ENCODE results near the gene KCNG3.

The KCNG3 gene

GRCh38 chr2:42486145-42486906, 7.5 kb downstream of the KCNG3 start:
- no peak for DNase-seq (ENCODE audit: low read depth)

- DNase-seq (ENCODE audit: low read depth): no peak
Observed at GRCh38 chr2:42480402-42480801, 13.4 kb downstream of the KCNG3 start.

DNA sequence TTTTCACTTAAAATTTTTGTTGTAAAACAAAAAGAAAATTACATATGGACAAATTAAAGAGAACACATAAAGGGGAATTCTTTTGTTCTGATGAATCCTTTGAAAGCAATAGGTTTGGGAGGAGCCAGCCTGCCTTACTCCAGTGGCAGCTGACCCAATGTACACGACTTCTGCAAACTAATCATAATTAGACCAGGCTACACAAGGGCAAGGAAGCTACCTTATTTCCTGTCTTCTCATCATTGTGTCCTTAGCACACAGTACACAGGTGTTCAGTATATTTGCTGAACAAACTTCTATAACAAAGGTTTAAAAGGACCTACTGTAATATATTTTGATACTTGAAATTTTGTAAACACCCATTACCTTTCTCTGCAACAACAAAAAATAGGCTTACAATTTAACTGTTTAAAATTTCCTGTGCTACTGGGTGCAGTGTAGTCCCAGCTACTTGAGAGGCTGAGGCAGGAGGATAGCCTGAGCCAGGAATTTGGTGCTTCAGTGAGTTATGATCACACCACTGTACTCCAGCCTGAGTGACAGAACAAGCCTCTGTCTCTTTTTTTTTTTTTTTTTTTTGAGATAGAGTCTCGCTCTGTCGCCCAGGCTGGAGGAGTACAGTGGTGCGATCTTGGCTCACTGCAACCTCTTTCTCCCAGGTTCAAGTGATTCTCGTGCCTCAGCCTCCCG, 18.9 kb downstream of the KCNG3 start:
- no peak for DNase-seq (ENCODE audit: low read depth)

- DNase-seq (ENCODE audit: low read depth): no peak
Observed at GRCh38 chr2:42470706-42471105, 23.1 kb downstream of the KCNG3 start.

DNA sequence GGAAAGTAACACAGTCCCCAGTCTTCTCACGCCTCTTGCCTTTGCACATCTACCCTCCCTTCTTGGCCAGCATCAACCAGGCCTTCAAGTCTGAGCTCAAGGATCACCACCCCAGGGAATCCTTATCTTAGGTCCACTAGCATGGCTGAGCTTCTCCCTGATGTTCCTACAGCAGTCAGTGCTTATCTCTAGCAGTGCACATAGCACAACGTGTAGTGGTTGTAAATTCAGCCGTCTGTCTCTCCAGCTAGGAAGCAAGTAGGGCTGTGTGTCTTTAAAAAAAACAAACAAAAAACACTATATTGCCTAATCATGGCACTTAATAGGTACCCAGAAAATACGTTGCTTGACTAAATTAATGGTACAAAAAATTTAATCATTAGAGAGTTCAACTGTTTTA, 29.2 kb downstream of the KCNG3 start:
- DNase-seq (ENCODE audit: low read depth): no peak

- no peak for DNase-seq (ENCODE audit: low read depth)
Observed at GRCh38 chr2:42463570-42463969, 30.2 kb downstream of the KCNG3 start.

DNA sequence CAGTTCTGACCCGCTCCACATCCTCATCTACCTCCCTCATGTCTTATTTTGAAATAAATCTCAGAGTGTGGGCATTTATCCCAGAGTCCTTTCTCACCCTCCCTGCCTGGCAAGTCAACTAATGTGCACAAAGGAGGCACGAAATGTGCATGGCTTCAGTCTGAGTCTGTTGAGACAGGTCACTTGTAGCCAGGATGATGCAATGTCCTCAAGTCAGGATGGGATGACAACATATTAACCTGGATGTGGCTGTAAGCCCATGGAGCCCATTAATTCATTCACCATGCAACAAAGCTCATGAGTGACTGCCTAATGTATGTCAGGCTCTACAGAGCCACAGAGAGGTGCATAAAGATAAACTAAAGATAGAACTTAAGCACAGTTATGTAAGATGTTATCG, 34.5 kb downstream of the KCNG3 start:
- no peak for DNase-seq (ENCODE audit: low read depth)

DNA sequence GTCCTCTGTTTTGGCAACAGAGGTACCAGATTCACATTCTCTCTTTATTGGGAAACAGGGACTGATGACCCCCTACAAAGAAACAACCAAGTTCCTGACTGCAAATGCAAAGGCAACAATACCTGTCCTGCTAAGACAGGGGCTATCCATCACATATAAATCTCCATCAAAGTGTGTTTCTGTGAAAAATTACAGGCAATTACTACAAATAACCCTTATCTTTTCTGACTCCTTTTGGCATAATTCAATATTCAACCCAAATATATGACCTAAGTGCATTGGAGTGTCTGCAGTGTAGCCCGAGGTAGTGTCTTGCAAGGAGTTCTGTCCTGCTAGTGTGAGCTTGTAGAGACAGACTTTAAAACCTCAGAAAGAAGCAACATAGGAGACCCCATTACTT, 35.4 kb downstream of the KCNG3 start:
- no peak for DNase-seq (ENCODE audit: low read depth)

GRCh38 chr2:42457011-42457410, 36.8 kb downstream of the KCNG3 start:
- no peak for DNase-seq (ENCODE audit: low read depth)

DNA sequence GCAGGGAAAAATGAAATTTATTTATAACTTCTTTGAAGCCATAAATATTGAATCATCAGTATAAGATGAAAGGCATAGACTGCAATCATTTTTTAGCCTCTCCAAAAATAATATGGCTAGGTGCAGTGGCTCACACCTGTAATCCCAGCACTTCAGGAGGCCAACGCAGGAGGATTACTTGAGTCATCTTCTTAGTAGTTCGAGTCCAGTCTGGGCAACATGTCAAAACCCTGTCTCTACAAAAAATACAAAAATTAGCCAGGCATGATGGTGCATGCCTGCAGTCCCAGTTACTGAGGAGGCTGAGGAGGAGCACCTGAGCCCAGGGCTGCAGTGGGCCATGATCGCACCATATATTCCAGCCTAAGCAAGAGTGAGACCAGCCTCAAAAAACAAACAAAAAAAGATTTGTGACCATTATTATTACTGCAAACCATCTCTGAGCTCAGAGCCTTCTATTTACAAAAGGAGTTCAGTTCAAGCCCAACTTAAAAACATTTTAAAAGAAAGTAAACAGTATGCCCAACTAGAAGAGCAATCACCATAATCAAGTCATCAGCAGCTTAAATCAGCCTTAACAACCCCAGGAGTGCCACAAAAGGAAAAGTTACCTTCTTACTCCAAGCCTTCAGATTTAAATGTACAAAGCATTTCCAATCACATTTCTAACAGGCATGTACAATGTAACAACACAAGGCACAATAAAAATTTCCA, 37.5 kb downstream of the KCNG3 start:
- DNase-seq (ENCODE audit: low read depth): no peak

- DNase-seq (ENCODE audit: low read depth): no peak
Observed at GRCh38 chr2:42452545-42452944, 41.2 kb downstream of the KCNG3 start.

DNA sequence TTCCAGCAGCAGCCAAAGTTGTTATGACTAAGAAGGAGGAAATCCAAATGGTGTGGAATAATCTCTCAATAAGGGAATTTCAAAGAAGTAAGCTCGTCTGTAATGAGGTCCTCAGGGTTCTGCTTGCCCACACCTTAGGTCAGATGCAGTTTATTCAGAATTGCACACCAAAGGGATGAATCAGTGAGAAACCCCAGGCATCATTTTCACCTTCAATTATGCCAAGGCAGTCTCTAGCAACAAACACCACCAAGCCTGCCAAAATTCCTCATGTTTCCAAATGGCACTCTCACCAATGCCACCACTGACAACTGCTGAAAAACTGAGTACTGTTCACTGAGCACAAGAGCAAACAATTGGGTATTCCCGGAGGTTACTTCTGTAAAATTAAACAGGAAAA, 43.6 kb downstream of the KCNG3 start:
- DNase-seq (ENCODE audit: low read depth): peak; percentile 4

GRCh38 chr2:42449163-42450087, 44.4 kb downstream of the KCNG3 start:
- no peak for DNase-seq (ENCODE audit: low read depth)

DNA sequence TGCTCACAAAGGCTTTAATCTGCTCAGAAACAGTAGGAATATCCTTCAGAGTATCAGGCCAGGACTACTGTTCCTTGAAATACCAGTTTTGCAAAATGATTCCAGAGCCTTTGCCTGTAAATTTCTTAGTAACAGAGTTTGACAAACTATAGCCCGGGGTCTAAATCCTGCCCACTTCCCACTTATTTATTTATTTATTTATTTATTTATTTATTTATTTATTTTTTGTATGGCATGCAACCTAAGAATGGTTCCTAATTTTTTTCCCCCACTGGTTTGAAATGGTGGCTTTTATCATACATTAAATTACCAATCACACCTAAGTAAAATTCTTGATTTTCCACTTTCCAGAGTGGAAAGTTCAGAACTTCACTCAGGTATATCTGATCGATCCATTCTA, 45.6 kb downstream of the KCNG3 start:
- no peak for DNase-seq (ENCODE audit: low read depth)

DNA sequence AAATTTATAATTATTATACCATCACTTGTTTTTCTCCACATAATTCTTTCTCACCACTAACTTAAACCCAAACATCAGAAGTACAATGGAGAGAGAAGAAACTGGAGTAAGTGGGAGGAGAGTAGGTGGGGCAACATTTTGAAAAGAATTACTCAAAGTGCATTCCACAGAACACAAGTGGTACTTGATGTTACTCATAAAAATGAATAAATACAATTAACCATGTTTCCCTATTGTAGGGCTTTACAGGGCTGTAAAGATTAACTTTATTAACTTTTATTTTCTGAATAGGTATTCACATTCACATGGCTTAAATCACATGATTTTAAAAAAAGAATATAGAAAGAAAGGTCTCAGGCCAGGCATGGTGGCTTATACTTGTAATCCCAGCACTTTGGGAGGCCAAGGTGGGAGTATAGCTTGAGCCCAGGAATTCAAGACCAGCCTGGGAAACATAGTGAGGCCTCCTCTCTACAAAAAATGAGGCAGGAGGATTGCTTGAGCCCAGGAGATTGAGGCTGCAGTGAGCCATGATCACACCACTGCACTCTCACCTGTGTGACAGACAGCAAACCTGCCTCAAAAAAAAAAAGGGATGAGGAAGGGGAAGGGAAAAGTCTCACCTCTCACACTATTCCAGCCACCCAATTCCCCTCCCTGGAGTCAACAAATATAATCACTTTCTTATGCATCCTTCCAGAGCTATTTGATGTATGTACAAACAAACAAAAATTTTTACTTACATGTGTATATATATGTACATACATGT, 47.1 kb downstream of the KCNG3 start:
- DNase-seq (ENCODE audit: low read depth): no peak

DNA sequence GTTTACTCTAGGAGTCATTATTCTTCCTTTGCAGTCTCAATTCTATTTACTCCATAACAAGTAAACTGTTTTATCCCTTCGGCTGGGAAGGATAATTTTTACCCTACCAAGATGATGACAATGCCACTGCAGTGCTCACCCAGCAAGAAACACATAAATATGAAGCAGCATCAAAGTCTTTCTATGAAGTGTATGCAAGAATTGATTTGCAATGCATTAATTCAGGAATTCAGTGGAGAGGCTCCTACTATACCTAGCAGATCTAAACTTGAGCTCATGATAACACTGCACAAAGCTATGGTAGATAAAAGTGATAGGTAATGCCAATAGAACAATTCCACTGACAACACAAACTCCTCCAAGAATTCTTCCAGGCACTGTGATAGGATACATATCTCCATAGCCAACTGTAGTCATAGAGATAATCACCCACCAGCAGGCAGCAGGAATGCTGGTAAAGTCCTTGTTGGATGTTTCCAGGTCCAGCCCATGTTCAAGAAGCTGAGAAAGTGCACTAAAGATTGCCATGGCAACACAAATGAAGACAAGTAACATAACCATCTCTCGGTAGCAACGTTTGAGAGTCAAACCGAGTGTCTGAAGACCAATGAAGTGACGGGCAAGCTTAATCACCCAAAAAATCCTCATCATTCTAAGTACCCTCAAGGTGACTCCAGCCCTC, 49.9 kb downstream of the KCNG3 start:
- DNase-seq (ENCODE audit: low read depth): no peak

DNA sequence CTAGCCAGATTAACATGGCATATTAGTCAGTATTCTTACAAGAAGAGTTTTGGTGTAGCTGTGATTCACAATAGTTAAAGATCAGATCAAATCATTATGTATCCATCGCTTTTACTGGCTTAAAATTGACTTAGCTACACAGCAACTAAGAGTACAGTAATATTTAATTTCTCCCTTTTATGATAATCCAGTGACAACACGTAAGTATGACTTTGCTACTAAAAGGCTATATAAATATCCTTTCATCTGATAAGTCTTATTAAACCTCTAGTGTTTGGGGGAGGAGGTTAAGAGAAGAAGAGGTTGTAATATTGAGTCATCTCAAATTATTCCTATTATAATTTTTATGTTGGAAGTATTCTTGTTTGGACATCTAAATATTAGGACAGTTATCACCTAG, 51.0 kb downstream of the KCNG3 start:
- DNase-seq (ENCODE audit: low read depth): no peak

DNA sequence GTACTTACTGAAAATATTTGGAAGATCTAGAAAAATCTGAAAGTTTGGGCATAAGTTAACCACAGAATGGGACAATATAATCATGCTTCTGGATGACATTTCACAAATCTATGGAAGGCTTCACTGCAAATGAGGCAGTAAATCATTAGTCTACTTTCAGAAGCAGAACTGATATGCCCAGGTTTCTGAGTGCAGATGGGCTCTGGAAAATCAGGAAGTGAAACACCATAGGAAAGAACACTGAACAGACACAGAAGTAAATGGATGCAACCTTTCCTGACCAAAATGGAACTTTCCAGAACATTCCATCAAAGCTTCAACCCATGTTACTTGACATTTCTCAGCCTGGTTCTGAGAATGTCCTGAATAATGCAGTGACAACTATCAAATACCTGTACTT, 55.1 kb downstream of the KCNG3 start:
- DNase-seq (ENCODE audit: low read depth): no peak

DNA sequence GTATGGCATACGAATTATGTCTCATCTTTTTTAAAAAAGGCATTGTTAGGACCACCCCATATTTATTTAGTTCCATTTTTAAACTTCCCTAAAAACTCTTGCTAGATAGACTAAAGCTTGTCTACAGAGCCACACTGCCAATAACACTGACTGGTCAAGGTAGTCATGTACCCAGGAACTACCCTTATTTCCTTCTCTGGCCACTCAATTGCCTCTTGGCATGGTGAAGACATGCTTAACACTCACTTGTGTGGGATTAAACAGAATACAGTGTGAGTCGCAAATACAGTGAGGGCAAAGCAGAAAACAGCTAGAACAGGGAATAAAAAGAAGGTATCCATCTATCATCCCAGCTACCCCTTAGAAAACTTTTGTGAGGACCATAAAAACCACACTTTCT, 57.4 kb downstream of the KCNG3 start:
- no peak for DNase-seq (ENCODE audit: low read depth)

DNA sequence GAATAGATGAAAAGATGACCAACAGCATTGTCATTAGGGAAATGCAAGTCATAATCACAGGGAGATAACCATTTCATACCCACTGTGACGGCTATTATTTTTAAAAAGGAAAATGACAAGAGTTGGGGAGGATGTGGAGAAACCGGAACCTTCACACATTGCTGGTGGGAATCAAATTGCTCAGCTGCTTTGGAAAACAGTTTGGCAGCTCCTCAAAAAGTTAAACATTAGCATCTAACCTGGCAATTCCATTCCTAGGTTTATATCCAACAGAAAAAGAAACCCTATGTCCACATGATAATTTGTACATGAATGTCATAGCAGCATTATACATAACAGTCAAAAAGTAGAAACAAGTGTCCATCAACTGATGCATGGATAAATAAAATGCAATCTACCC, 58.2 kb downstream of the KCNG3 start:
- DNase-seq (ENCODE audit: low read depth): no peak

GRCh38 chr2:42430188-42430587, 63.6 kb downstream of the KCNG3 start:
- DNase-seq (ENCODE audit: low read depth): no peak
